Renal cortex interstitium (tissue), 3 donors: Measurements from ENCODE around the gene NUP210L. TPM values are rescaled to one million over a fixed set of nuclear protein-coding genes. Genes with fewer than 3 reads are reported as not detected.

Source experiments
- polyA plus RNA-seq, 3 donors: library from polyadenylated mRNA; unstranded; fragments of 120-200 nt; gene quantifications; one replicate each; pipeline ENCODE4 v1.2.1, GENCODE V29; 2013; ENCODE audit not compliant: insufficient read length in 3 of 3

The NUP210L gene
- polyA plus RNA-seq, 3 donors, result 0.04 to 0.18 (median 0.17) TPM

Other genes starting within 250 kb of the NUP210L start
- gene GATAD2B, start 232.1 kb downstream of the NUP210L start, polyA plus RNA-seq, result 10 to 100 TPM; 29.5 to 35.2 (median 29.6) TPM
- gene DENND4B, start 208.4 kb downstream of the NUP210L start, polyA plus RNA-seq, result 10 to 100 TPM; 30.8 to 49.8 (median 41.8) TPM
- 10 to 100 TPM; 34.9 to 56.5 (median 41.7) TPM for gene CRTC2, start 196.5 kb downstream of the NUP210L start, polyA plus RNA-seq
- gene SLC39A1, start 191.5 kb downstream of the NUP210L start, polyA plus RNA-seq, result 10 to 100 TPM; 77.5 to 81.4 (median 80.6) TPM
- gene CREB3L4, start 187.2 kb downstream of the NUP210L start, polyA plus RNA-seq, result 10 to 100 TPM; 32.4 to 46.2 (median 34.4) TPM
- 100 to 1,000 TPM in 2 of 3 donors, 10 to 100 TPM in 1; 93.3 to 106 (median 105) TPM for gene JTB, start 177.4 kb downstream of the NUP210L start, polyA plus RNA-seq
- gene RAB13, start 168.7 kb downstream of the NUP210L start, polyA plus RNA-seq, result 100 to 1,000 TPM; 162 to 175 (median 170) TPM
- gene RPS27, start 164.3 kb downstream of the NUP210L start, polyA plus RNA-seq, result 1,000 to 10,000 TPM; 2,539 to 3,295 (median 3,294) TPM
- 100 to 1,000 TPM; 269 to 295 (median 275) TPM for gene TPM3, start 37.0 kb upstream of the NUP210L start, polyA plus RNA-seq
- gene CFAP141, start 51.3 kb upstream of the NUP210L start, polyA plus RNA-seq, result not detected
- gene UBAP2L, start 65.9 kb upstream of the NUP210L start, polyA plus RNA-seq, result 100 to 1,000 TPM; 184 to 191 (median 185) TPM
- gene HAX1, start 117.6 kb upstream of the NUP210L start, polyA plus RNA-seq, result 10 to 100 TPM; 77.6 to 83.4 (median 79.7) TPM
- gene AQP10, start 166.0 kb upstream of the NUP210L start, polyA plus RNA-seq, result under 1 TPM; 0.09 to 0.14 (median 0.09) TPM
- gene ATP8B2, start 170.5 kb upstream of the NUP210L start, polyA plus RNA-seq, result 10 to 100 TPM; 25.1 to 28.1 (median 25.7) TPM